Progenitor cell of endocrine pancreas (in vitro differentiated cells): Measurements from ENCODE around the gene C4BPA. TPM values are rescaled to one million over a fixed set of nuclear protein-coding genes. Genes with fewer than 3 reads are reported as not detected.

Experiments used
- DNase-seq: peaks from one replicate; pipeline ENCODE4 v3.0.0; 2021; ENCODE audit warnings: low spot score; ENCODE audit not compliant: unreplicated experiment
- H3K27ac Mint-ChIP-seq: 2 replicates; pipeline ENCODE4 v1.8.0; 2021; ENCODE audit warnings: mild to moderate bottlenecking, moderate library complexity, mixed read lengths
- H3K27me3 Mint-ChIP-seq: 2 replicates; pipeline ENCODE4 v1.8.0; 2021; ENCODE audit warnings: mixed read lengths
- H3K36me3 Mint-ChIP-seq: 2 replicates; pipeline ENCODE4 v1.8.0; 2022; ENCODE audit warnings: mixed read lengths; ENCODE audit not compliant: insufficient read depth
- H3K4me1 Mint-ChIP-seq: 2 replicates; pipeline ENCODE4 v1.8.0; 2021; ENCODE audit warnings: low read depth, mixed read lengths
- H3K4me3 Mint-ChIP-seq: 2 replicates; pipeline ENCODE4 v1.8.0; 2021; ENCODE audit warnings: low read depth, mild to moderate bottlenecking, moderate library complexity, mixed read lengths
- H3K9me3 Mint-ChIP-seq: 2 replicates; pipeline ENCODE4 v1.8.0; 2021; ENCODE audit warnings: low read depth, mixed read lengths
- total RNA-seq: library from RNA; stranded (reverse); gene quantifications from 2 replicates; pipeline ENCODE4 v1.2.1, GENCODE V29; 2021
- TF ChIP-seq, protein P1 (sequence below): fragments of 200-600 bp; sonication (generic); IDR thresholded peaks from one replicate; pipeline ENCODE4 v1.5.0; 2021; ENCODE audit warnings: antibody characterized with exemption, mild to moderate bottlenecking; ENCODE audit not compliant: unreplicated experiment

C4BPA gene
- total RNA-seq, 1 donor from 2014 or later, result not detected

DNA sequence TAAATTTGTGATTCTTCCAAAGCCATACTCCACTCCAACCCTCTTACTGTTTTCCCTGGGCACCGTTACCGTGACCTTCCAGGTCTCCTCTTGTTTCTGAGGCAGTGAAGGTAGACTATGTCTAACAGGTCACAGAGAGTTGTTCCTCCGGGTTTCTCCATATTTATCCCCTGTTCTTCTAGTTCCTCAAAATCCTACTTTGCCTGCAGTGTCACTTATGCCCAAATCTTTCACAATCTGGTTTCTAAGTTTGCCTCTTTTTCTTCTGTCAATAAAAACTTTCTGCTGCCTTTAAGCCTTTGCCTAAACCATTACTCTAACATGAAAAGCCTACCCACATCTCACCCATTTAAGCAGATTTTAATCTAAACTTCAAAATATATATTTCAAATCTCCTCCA, 87.7 kb downstream of the C4BPA start:
- TF ChIP-seq, protein P1, sequence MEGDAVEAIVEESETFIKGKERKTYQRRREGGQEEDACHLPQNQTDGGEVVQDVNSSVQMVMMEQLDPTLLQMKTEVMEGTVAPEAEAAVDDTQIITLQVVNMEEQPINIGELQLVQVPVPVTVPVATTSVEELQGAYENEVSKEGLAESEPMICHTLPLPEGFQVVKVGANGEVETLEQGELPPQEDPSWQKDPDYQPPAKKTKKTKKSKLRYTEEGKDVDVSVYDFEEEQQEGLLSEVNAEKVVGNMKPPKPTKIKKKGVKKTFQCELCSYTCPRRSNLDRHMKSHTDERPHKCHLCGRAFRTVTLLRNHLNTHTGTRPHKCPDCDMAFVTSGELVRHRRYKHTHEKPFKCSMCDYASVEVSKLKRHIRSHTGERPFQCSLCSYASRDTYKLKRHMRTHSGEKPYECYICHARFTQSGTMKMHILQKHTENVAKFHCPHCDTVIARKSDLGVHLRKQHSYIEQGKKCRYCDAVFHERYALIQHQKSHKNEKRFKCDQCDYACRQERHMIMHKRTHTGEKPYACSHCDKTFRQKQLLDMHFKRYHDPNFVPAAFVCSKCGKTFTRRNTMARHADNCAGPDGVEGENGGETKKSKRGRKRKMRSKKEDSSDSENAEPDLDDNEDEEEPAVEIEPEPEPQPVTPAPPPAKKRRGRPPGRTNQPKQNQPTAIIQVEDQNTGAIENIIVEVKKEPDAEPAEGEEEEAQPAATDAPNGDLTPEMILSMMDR, result no peak
- Mint-ChIP-seq H3K9me3 (peaks cover 3% of the 10 kb centered on the region), H3K27me3 (no peaks in the 10 kb centered on the region), H3K4me1 (no peaks in the 10 kb centered on the region), H3K27ac (no peak overlapping the region), H3K4me3 (no peak overlapping the region), H3K36me3 (no peaks in the 10 kb centered on the region)
- no peak for DNase-seq

DNA sequence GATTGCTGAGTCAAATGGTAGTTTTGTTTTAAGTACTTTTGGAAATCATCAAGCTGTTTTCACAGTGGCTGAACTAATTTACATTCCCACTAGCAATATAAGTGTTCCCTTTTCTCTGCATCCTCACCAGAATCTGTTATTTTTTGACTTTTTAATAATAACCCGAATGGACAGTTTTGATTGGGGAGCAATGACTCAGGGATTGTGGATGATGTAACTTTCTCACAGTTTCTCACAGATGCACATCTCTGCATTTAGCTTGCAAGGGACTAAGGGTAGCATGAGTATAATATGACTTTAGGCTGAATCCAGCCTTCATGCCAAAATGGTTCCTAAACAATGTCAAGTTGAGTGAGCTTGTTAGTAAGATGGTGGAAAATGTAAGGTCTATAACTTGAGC, 90.2 kb downstream of the C4BPA start:
- H3K9me3 Mint-ChIP-seq, result peaks cover 11% of the 10 kb centered on the region
- H3K4me1 Mint-ChIP-seq, result peaks cover 1% of the 10 kb centered on the region

More for the DNA sequence above, 90.2 kb downstream of the C4BPA start:
- no peak overlapping the region for H3K4me3 Mint-ChIP-seq
- TF ChIP-seq, protein P1, result no peak
- no peaks in the 10 kb centered on the region for H3K27me3 Mint-ChIP-seq
- peaks cover 1% of the 10 kb centered on the region for H3K36me3 Mint-ChIP-seq
- no peak for DNase-seq
- H3K27ac Mint-ChIP-seq, result no peak overlapping the region

Other genes starting within 250 kb of the C4BPA start
- gene IL20, start 238.6 kb upstream of the C4BPA start, total RNA-seq, result not detected in 2 replicates
- not detected in 2 replicates for gene IL24, start 206.8 kb upstream of the C4BPA start, total RNA-seq
- gene FCMR, start 182.3 kb upstream of the C4BPA start, total RNA-seq, result not detected in 2 replicates
- not detected in 2 replicates for gene PIGR, start 157.8 kb upstream of the C4BPA start, total RNA-seq
- not detected in 2 replicates for gene FCAMR, start 133.8 kb upstream of the C4BPA start, total RNA-seq
- gene C1orf116, start 71.5 kb upstream of the C4BPA start, total RNA-seq, result 31.3 and 31.9 TPM in 2 replicates
- gene YOD1, start 53.0 kb upstream of the C4BPA start, total RNA-seq, result 8.7 and 8.8 TPM in 2 replicates
- gene PFKFB2, start 51.0 kb upstream of the C4BPA start, total RNA-seq, result 9.6 and 10.6 TPM in 2 replicates
- gene C4BPB, start 15.4 kb upstream of the C4BPA start, total RNA-seq, result not detected in 2 replicates
- gene CD55, start 217.4 kb downstream of the C4BPA start, total RNA-seq, result 7.4 and 10.5 TPM in 2 replicates